HG02885 (cell line): ENCODE results near the gene SGMS1.
"Not testable (repeated sequence)": the region's sequence is repeated elsewhere in the genome, so short reads cannot be mapped to it uniquely, and the experiment has no call there.

Experiments used
- ATAC-seq: cut with Tn5 transposase; IDR thresholded peaks from one replicate; pipeline ENCODE4 v1.9.1; 2021; ENCODE audit warnings: mild to moderate bottlenecking; ENCODE audit not compliant: unreplicated experiment, poor library complexity

The SGMS1 gene

DNA sequence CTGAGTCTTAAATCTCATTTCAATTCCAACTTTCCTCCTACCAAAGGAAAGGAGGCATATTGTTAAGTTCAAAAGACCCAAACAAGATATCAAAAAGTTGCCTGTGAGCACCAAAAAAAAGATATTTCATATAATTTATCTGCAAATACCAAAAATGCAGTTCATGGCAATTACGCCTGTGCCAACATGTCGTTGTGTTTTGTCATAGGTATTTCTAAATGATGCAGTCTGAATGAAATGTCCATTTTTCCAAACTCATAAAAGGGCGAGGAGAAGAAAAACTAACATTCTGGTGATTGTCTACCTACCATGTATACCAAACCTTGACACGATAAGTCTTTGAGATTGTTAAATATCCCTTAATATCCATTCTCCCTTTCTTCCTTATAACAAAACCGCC, 109.8 kb downstream of the SGMS1 start:
- ATAC-seq: no peak

DNA sequence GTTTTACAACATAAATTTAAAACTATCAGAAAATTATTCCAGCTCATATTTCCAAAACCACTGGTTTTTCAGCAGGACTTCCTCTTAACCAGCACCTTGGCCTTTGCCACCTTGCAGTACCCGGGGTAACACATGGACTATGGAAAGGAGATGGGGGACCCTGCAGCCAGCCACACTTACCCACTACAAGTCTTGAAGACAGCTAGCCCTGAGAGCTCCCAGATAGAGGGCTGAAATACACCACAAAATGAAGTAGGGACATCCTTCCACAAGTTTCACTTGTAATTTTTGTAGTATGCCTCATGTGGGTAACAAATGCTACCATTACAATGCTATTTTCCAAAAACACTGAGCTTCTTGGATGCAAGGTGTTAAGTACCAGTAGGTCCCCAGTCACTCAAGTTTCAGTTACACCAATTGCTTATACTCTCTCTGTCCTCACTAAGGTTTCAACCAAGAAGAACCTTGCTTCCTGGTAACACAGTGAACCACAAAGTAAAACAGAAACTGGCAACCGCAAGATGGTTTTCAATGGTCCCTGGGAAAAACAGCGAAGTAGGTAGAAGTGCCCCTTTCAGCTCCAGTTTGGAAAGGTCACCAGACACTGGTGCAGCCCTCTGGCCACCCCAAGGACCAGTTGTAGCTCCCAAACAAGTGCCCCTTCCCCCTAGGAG, 110.9 kb downstream of the SGMS1 start:
- peak; percentile 52 for ATAC-seq

DNA sequence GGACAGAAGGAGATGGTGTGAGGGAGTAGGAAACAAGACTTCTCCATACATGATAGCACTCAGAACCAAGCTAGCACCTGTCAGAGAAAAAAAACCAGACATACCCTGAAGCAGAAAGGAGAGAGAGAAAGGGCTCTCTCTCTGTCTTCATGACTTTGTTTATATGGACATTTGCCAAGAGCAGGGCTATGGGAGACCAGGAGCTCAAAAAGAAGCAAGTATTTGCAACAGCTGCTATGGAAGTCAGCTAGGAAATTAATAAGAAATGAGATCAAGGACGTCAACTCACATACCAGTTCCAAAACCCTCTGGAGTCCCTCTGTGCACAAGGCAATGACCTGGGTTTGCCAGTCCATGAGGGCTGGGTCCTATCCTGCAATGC, 111.6 kb downstream of the SGMS1 start:
- ATAC-seq: no peak

DNA sequence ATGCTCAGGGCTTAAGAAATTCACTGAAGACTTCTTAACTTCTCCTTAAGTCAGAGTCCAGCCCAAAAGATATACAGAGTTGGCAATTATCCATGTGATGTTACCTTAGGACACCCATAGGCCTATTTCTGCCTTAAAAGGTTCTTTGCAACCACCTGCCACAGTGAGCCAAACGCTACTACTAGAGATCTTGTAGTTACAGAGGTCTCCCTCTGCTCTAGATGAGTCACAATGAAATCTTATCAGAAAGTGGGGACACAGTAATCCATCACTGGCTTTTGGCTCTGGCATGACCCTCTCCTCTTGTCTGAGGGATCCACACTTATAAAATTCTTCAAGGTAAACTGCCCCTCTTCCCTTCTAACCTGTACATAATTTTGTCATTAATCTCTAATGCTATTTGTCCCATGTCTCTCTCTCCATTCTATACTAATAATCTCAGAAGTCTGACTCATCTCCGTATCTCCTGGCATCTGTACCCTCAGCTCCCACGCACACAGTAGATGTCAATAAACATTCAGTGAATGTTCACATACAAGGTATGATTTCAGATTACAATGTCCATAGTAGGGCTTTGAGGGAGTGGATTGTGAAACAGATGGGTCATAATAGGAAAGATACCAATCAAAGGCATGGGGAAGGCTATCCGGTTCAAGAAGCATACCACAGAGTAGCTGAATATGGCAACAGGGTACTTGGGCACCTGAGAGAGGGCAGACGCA, 112.1 kb downstream of the SGMS1 start:
- ATAC-seq: peak; percentile 27

DNA sequence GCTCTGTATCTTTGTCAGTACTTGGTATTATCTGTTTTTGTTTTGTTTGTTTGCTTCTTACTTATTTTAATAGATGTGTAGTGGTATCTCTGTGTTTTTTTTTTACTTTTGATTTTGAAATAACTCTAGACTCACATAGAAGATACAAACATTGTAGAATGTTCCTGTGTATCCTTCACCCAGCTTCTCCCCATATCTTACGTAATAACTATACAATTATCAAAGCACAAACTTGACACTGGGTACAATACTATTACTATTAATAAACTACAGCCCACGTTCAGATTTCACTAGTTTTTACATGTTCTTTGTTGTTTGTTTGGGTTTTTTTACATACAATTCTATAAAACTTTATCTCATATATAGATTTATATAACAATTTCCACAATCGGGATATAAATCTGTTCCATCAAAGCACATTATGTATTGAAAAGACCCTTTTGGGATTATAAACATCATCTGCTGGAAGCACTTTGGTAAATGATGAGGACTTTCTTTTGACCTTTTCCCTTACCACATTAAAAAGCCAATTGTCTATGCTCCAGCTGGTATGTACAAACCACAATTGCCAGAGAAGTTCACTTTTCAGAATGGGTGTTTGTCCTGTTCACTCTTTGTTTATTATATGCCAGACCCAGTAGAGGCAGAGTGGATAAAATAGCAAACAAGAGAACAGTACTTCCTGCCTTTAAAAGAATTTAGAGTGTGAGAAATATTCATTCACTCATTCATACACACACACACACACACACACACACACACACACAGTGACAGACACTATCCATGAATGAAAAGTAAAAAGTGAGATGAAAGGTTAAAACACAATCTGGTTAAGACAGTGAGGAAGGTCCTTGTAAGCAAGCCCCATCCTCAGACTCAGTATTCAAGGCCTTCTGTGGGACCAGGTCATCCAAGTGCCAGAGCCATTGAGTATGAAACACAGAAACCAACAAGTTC, 113.0 kb downstream of the SGMS1 start:
- ATAC-seq: no peak

DNA sequence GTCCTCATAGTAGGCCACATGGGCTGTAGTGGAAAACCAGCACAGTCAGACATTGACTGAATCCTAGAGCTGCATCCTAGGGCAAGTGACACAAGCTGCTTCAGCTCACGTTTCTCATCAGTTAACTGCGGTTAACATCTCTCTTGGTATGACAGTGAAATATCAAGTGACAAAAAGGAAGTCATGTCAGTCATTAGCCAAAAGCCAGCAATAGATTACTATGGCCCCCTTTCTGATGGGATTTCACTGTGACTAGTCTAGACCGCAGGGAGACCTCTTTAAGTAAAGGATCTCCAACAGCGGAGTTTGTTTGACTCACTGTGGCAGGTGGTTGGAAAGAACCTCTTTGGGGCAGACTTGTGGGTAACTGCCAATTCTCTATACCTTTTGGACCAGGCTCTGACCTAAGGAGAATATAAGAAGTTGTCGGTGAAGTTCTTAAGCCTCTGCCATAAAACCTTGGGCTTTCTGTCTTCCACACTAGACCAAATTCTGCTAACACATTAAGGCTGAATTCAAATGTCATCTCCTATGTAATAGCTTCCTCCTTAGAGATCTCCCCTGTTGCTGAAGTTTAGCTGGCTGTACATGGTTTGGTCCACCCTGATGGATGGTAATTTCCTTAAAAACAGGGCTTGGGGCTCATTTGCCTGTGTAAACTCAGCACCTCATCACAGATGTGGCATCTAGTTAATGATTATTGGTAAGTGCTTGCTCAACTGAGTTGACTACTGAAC, 115.3 kb downstream of the SGMS1 start:
- ATAC-seq: peak; percentile 78

DNA sequence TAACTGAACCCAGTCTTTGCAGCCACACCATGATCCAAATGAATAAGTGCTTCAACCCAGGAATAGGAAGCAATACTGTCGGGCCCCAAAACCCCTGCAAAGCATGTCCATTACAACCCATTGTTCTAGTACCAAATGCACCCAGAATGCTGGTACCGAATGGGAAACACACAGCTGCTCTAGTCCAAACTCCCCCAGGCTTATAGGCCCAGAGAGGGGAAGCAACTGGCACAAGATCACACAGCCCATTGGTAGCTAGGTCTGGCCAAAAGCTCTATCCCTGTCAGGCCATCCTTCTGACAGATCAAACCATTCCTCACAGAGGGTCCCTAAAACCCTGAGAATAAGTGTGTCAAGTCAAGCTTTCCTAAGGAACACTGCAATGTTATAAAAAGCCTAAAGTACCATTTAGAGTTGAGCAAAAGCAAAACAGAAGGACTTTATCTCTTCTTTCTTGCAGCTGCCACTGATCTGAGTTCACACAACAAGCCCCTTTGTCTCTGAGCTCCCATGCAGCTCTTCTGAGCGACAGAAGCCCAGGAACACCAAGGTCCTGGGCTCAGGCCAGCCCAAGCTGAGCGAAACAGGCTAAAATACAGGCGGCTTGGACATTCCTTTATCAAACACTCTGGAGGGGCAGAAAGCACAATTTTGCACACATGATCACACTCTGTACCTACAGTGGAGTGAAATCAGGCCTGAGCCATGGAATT, 116.7 kb downstream of the SGMS1 start:
- ATAC-seq: no peak

DNA sequence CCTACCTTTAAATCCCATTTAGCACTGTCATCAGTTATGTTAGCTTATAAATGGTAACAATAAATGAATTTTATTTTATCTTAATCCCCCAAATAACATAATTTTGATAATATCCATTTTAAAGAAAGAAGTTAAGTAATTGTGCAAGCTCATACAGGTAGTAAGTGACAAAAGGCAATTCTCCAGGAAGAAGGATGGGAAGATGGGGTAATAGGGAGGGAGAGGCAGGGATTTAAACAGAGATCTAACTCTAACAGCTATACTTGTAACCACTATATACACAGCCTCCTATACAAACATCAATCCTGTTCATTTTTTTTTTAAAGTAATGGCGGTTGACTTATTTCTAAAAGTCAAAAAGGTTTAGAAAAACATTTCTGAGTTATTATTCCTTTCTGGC, 119.4 kb downstream of the SGMS1 start:
- ATAC-seq: no peak

DNA sequence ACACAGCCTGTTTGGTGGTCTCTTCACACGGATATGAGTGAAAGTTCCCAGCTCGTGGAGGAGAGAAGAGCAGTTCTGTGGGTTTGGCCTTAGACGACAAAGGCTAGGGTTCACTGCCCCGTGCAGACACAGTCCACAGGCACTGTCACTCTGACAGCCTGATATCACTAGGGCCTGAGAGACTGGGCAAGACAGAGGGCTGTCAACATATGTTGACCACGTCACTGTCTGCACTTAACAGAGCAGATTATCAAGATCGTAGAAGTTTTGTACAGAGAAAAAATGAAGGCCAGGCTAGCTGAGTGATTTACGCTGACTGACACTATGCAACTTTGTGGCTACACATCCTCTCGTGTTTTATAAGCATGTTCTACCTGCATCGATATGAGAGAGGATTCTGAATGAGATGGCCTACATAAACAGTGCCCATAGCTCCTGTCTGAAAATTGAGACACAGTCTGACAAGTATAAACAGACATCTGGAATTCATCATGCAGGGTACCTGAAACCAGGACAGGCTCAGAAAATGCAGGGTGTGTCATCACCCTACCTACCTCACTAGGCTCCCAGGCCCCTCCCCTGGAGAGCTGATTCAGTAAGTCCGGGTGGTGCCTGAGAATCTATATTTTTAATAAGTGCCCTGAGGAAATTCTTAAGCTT, 120.0 kb downstream of the SGMS1 start:
- ATAC-seq: no peak

DNA sequence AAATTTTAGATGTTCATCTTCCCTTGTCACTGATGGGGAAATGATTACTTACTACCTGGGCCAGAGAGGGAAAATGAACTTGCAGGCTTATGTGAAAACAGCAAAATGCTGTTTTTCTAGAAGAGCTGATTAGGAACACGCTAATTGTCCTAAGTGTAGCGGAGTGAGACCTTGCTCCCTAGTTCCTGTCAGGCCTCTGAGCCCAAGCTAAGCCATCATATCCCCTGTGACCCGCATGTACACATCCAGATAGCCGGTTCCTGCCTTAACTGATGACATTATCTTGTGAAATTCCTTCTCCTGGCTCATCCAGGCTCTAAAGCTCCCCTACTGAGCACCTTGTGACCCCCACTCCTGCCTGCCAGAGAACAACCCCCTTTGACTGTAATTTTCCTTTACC, 120.6 kb downstream of the SGMS1 start:
- ATAC-seq: not testable (repeated sequence)

DNA sequence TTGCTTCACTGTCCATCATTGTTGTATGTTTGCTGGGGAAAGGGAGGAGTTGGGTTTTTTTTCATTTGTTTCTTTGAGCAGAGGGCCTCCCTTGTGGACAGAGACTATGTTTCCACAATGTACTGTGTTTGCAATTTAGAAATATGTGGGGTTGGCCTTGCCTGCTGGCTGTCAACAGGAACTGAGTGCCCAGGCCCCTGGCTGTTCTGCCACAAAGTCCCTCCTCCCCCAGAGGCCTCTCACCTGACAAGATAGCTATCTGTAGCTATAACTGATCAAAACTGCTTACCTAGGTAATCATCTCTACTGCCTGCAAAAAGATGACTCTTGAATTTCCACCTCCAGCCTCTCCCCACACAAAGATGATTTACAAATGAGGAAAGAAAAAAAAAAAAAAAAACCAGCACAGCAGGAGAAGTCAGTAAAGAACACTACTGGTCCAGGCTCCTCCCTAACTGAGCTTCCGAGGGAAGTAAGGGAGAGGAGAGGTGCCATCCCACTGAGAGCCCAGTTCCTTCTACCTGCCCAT, 121.8 kb downstream of the SGMS1 start:
- ATAC-seq: peak; percentile 34

DNA sequence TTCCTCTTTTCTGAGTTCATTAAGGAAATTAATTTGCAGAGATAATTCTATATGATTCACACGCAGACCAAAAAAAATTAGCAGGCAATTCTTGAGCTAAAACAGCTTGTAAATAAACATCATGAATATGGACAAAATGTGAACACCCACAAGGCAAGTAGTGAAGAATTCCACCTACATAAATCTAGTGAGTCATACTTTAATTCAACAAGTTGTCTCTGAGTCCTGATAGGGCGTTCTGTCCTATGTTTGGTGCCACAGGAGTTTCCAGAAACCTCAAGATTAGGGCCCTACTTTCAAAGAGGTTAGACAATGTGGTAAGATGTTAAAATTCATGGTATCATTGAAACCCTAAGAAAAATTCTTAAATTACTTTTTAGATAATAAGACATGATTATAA, 122.3 kb downstream of the SGMS1 start:
- ATAC-seq: no peak

DNA sequence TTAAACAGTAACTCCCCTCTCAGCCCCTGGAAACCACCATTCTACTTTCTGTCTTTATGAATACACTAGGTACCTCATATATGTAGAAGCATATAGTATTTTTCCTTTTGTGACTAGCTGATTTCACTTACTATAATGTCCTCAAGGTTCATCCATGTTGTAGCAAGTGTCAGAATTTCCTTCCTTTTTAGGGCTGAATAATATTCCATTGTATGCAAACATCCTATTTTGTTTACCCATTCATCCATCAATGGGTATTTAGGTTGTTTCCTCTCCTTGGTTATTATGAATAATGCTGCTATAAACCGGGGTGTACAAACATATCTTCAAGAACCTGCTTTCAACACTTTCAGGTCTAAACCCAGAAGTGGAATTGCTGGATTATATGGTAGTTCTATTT, 125.3 kb downstream of the SGMS1 start:
- no peak for ATAC-seq

DNA sequence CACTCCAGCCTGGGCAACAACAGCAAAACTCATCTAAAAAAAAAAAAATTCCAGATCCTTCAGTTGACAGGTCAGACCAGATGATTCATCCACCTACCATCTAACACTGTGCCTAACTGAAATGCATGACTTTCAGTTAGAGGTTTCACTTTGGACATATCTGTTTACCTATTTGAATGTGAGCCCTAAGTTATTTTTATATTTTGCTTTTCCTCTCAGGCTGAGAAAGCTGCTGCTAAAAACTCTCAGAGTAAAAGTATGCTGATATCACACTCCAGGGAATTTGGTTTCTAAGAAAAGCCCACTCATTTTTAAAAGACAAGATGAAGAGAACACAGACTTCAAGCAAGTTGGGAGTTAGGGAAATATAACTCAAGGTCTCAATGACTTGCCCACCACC, 126.0 kb downstream of the SGMS1 start:
- peak; percentile 96 for ATAC-seq

DNA sequence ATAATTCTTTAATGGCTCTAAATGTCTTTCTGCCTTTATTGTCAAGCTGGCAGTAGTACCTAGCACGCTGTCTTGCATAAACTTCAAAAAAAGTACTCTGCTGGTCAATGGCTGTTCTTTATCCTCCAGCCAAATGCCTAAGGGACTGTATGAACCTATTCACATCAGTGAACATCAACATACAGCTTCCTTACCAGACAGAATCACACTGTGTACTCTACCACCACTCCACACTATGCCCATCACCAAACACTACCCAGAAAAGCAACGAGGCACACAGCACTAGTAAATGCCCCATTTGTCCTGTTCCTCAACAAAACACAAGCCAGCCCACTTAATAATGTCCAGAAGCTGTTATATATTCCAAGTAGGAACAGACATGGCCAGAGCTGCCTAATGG, 127.5 kb downstream of the SGMS1 start:
- ATAC-seq: no peak

DNA sequence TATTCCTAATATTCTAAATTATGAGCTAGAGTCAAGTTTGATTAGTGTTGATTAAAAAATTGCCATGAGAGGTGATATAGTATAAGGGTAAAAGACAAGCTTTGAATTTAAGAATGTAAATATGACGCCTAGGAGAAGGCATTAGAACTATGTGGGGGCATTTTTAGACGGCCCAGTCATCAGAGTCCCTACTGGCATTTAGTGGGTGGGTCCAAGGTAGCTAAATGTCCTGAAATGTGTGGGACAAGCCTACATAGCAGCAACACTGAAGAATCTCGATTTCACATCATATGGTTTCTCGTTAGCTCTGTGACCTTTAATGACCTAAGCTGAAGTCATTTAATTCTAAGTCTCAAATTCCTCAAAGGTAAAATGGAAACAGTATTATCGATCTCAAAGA, 133.5 kb downstream of the SGMS1 start:
- no peak for ATAC-seq

DNA sequence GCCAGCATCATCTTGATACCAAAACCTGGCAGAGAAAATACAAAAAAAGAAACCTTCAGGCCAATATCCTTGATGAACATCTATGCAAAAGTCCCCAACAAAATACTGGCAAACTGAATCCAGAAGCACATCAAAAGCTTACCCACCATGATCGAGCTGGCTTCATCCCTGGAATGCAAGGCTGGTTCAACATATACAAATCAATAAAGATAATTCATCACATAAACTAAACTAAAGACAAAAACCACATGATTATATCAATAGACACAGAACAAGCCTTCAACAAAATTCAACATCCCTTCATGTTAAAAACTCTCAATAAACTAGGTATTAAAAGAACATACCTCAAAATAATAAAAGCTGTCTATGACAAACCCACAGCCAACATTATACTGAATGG, 139.2 kb downstream of the SGMS1 start:
- not testable (repeated sequence) for ATAC-seq

DNA sequence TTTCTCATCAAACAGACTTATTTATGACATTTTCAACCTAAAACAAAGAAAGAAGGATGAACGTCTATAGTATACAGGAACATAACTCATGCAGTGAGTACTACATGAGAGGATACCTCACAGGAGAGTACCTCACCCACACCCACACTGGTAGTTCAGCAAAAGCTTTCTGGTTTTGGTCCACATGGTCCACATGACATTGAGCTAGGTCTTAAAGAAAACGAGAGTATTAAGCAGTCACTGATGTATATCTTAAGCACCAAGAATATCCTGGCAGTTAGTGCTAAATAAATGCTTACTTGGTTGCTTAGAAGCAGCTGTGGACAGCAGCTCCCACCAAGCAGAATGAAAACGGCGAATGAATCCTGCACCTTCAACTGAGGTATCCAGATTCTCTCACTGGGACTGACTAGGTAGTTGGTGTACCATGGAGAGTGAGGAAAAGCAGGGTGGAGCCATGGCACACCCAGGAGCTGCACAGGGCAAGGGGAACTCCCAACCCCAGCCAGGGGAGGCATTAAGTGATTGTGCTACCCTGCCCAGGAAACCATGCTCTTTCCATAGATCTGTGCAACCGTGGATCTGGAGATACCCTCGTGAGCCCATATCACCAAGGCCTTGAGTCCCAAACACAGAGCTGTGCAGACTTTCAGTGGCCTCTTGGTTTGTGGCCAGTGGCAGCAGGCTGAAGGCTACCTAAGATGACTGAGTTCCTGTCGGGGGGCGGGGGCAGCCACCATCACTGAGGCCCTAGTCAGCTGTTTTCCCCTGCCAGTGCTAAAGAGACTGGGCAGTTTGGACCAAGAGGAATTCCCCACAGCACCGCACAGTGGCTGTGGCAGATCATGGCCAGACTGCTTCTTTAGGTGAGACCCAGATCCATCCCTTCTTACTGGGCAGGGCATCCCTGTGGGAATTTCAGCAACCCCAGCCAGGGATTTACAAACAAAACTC, 143.4 kb downstream of the SGMS1 start:
- ATAC-seq: no peak
